HG03571 (cell line): ENCODE measurements around the gene TNFRSF18.
A peak's percentile ranks its signal among the peaks of the same experiment; 100 is the strongest.

Source experiments
- ATAC-seq: cut with Tn5 transposase; IDR thresholded peaks from one replicate; pipeline ENCODE4 v1.9.1; 2021; ENCODE audit not compliant: unreplicated experiment

The TNFRSF18 gene

GRCh38 chr1:1167398-1167821 is 39.0 kb downstream of the TNFRSF18 start:
- no peak for ATAC-seq

- no peak for ATAC-seq
Observed at GRCh38 chr1:1166642-1167397, 39.6 kb downstream of the TNFRSF18 start.

- no peak for ATAC-seq
Observed at GRCh38 chr1:1165900-1166421, 40.4 kb downstream of the TNFRSF18 start.

GRCh38 chr1:1165485-1165884 is 40.9 kb downstream of the TNFRSF18 start:
- no peak for ATAC-seq

- no peak for ATAC-seq
Observed at GRCh38 chr1:1164701-1165451, 41.5 kb downstream of the TNFRSF18 start.

- no peak for ATAC-seq
Observed at GRCh38 chr1:1164361-1164700, 42.1 kb downstream of the TNFRSF18 start.

GRCh38 chr1:1163538-1164070 is 42.8 kb downstream of the TNFRSF18 start:
- no peak for ATAC-seq

- no peak for ATAC-seq
Observed at GRCh38 chr1:1162597-1163537, 43.5 kb downstream of the TNFRSF18 start.

- ATAC-seq, result no peak
Observed at GRCh38 chr1:1161683-1162079, 44.7 kb downstream of the TNFRSF18 start.

GRCh38 chr1:1161078-1161682 is 45.2 kb downstream of the TNFRSF18 start:
- ATAC-seq, result no peak

- no peak for ATAC-seq
Observed at GRCh38 chr1:1160281-1160930, 46.0 kb downstream of the TNFRSF18 start.

GRCh38 chr1:1157914-1158710 is 48.3 kb downstream of the TNFRSF18 start:
- ATAC-seq, result peak; percentile 41

GRCh38 chr1:1157426-1157913 is 48.9 kb downstream of the TNFRSF18 start:
- peak; percentile 49 for ATAC-seq

GRCh38 chr1:1157033-1157365 is 49.4 kb downstream of the TNFRSF18 start:
- no peak for ATAC-seq

- no peak for ATAC-seq
Observed at GRCh38 chr1:1156140-1157032, 50.0 kb downstream of the TNFRSF18 start.

GRCh38 chr1:1155258-1155657 is 51.1 kb downstream of the TNFRSF18 start:
- ATAC-seq, result no peak

- no peak for ATAC-seq
Observed at GRCh38 chr1:1153874-1154273, 52.5 kb downstream of the TNFRSF18 start.
